Fibroblast of skin of right quadriceps (primary cell): ENCODE measurements around the gene ADAMTS9.

Experiments
- DNase-seq: peaks from one replicate; pipeline ENCODE4 v3.0.0-alpha.2; 2013

Gene ADAMTS9

DNA sequence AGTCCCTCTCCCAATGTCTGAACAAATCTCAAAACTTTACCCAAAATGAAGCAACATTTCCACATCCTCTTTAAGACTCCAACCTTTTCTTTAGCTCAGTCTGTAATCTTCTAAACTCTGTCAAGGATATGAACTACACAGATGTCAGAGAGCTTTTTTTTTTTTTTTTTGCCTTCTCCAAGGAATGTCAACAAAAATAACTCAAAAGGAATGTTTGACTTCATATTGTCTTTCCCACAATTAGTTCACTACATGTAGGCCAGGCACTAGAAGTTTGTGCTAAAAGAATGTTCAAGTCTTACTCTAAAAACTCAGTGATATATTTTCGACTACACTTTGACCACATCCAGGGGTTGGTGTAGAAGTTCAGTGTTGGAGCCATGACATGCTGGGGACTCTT lies 37.1 kb downstream of the ADAMTS9 start:
- DNase-seq: peak; percentile 78

DNA sequence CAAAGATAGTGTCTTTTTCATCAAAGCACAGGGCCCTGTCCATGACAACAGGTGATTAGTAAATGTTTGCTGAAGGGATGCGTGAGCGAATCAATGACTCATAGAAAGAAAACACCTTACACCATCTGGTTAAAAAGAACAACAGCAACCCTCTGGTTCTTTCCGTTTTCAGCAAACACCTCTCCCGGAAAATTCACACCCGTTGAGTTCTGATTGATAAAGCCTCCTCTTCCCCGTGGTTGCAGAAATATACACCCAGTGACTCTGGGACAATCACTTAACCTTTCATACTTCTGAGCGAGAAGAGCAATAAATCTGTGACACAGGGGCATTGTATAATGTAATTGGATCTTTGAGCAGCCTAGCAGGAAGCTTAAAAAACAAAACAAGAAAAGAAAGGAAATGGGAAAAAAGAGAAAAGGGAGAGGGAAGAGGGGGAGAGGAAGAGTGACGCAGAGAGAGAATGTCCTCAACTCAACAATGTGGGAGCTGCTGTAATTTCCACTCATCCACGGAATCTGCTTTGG lies 37.6 kb downstream of the ADAMTS9 start:
- DNase-seq: no peak

DNA sequence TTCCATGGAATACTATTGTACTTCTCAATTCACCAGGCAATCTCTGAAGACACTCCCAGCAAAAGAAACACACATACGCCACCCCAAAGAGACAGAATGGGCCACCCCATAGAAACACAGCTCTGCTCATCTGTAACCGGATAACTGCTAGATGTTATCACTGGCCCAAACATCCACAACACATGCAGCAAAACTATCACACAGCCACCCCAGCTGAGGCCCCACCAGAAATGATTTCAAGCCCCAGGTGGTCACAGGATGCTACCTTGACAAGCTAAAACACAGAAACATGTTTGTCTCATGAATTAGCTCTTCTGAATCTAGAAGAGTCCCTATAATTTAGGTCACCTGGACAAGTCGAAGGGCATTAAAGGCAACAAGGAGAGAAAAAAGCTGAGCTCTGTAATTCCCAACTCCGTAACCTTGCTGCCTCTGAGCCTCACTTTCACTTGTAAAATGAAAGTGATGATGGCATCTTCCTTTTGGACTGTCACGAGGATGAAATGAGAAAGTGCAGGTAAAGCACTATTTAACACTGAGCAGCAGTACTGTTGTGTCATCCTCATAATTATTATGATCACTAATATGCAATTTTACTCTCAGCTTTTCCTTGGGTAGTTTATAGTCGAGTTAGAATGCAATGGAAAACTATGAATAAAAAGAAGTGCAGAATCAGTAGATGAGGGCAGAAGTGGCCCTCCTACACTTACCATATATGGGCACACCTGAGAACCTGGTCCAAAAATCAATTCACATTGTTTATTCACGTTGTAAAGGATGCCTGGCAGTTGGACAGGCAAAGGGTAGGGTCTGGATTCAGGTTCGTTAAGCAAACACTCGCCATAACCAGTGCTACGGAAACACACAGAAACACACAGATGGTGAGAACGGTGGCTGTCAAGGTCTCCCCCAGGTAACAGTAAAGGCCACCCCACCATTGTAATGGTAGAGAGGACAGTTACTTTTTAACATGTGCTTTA lies 38.6 kb downstream of the ADAMTS9 start:
- DNase-seq: no peak

DNA sequence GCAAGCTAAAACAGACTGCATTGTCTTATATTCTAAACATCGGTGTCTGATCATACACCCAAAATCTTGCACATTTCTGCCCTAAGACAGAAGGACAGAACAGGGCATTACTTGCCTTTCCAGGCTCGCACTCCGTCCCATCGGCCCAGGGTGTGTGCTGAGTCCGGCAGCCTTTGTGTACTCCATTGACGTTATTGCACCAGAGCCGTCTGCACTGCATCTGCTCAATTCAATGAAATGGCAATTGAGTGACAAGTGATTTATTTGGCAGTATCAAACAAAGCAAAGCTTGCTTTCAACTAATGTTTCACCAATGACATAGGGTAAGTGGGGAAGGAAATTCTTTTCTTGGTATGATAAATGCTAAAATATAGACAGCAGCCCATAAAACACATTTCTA lies 40.0 kb downstream of the ADAMTS9 start:
- no peak for DNase-seq

DNA sequence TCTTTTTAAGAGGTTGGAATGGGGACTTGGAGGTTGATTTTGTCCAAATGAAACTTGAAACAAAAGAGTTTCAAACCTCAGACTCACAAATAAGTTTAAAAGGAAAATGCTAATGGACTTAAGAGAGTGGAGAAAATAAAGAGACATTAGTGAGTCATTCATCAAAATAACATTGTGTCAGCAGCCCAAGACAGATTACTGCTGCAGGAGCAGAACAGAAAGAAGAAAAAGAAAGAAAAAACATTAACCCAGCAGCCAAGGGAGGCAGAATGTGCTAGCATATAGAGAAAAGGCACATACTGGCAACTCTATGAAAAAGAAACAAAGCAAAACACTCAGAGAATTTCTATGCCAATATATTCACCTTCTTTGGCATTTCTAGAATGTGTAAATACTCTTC lies 42.6 kb downstream of the ADAMTS9 start:
- DNase-seq: peak; percentile 10

DNA sequence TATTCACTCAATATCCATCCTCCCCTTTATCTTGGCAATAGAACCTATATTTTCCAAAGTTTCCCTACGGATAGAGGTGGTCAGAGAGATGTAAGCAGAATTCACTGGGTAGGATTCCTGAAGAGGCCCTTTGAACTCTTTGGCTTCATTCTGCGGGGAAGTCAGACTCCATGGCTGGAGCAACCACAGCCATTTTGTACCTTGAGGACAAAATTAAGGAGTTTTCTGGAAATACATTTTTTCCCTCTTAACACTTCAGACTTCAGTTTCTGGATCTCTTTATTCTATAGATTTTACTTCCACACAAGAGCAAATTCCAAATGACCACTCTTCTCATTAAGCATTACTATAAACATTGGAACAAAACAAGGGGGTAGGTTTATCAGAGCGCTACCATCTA lies 43.3 kb downstream of the ADAMTS9 start:
- DNase-seq: no peak

DNA sequence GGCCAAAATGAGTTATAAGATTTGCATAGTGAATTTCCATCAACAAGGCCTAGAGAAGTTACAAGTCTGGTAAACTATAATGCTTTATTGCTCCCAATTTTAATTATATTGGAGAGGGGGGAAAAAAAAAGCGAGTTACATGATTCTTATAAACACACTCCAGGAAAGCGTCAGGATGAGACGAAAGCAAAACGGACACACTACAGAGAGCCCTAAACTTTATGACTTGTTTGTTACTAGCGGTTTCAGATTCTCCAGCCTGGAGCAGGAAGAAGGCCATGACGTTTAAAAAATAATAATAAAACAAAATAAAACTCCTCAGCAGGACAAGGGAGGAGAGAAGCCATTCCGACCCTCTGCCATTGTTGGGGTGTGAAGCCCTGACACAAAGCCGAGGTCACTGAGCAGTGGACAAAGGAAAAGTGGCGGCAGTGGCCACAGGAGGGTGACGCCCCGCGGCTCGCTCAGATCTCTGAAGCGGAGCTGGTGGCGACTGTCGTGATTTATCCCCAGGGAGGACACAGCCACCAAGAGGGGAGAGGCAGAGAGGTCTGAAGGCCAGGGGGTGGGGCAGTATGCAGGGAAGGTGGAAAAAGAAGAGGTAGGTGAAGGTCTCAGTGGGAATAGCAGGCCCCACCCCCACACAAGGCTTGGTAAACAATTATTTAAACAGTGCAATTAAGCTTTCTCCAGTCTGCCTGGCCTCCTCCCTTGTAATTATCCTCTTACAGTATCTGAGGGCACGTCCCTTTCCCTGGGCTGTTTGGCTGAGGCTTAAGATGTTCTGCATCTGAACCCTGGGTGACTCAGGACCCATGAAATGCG lies 45.3 kb downstream of the ADAMTS9 start:
- no peak for DNase-seq

DNA sequence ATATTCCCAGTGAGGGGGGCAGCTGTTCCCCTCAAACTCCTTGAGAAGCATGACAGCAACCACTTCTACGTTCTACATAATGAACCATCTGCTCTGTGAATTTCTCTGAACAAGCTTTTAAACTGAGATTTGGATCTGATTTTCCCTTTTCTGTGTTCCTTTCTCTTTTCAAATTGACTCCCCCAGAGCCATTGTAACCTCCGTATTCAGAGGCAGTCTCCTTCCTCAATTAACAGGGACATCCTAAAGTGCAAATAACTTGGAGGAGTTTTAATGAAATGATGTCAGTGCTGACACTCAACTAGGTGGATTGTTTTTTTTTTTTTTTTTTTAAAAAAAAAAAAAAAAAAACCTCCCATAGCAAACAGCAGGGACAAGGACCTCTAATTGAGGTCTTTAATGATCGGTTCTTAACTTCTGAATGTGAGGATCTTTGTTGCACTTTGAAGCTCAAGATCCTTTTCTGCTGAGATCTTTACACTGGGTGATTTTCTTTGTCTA lies 48.8 kb downstream of the ADAMTS9 start:
- DNase-seq: no peak

DNA sequence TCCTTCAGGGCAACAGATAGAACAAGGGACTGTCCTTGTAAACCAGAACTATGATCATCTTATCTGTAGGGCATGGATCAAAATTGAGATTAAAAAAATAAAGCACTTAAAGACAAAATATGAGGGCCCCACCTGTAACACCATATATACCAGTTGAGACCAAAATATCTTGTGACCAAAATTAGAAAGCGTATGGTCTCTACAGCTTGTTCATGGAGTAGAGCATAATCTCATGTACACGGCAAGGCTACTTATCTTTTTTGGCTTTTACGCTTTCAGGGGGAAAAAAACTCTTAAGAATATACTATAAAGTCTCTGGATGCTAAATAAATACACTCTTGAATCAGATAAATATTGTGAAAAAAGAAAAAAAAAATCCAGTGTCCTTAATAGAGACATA lies 49.3 kb downstream of the ADAMTS9 start:
- no peak for DNase-seq

DNA sequence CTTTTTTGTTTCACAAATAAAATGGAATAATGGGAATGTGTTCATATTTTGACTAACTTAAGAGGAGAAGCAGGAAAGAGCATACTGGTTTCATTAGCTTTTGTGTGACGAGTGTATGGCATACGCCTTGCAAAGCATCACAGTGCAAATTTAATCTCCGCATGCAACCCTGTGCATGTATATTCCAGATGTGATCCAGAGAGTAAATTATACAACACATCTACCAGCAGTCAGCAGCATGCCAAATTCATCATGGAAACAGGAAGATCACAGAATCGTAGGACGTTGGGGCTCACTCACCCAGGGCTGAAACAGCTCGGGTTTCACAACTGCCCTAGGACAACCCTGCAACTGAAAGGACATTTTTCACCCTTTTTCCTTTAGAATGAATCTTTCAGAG lies 53.4 kb downstream of the ADAMTS9 start:
- no peak for DNase-seq

DNA sequence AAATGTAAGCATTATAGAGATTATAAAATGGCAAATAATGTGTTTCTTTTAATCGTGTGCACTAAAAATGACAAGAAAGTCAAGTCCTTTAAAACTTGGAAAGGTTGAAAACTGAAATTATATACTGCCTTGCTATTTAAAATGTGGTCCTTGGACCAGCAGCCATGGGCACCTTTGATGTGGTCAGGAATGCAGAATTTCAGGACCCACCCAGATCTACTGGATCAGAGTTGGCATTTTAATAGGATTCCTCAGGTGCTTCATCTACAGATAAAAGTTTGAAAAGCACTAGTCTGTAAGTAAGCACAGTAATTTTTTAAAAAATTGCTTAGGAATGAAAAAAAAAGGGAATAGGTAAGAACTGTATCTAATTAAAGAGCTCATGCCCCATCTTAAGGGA lies 55.8 kb downstream of the ADAMTS9 start:
- no peak for DNase-seq

DNA sequence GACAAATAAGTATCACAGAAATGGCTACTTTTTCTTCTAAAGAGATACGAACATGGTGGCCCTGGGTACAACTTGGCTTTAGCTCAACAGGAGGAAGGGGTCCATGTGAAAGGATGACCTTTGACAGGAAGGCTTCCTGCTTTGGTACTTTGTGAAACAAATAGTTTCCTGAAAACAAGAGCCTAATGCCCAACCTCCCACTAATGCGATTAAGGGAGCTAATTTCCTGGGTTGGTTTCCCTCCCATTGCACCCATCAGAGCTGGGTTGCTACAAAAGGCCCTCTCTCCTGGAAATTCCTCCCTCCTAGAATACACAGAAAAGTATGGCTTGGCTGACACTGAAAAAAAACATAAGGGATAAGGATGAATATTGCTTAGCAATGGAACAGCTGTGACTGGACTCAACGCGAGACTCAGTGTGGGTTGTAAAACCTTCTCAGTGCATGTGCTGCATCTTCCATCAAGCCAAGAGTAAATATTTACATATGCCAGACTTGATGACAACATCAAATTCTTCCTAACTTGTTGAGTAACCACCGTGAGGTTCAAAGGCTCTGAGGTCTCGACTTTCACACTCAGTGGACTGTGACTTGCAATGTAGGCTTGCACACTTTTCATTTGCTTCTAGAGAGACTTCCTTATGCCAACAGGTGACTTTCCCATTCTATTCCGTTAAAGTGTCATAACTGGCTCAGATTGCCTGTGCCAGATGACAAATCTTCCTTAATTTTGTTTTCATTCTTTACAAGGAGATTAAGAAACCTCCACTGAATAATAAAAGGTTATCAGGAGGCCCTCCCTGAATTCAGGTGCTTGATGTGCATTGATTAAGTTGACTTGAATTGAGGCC lies 60.1 kb downstream of the ADAMTS9 start:
- no peak for DNase-seq

DNA sequence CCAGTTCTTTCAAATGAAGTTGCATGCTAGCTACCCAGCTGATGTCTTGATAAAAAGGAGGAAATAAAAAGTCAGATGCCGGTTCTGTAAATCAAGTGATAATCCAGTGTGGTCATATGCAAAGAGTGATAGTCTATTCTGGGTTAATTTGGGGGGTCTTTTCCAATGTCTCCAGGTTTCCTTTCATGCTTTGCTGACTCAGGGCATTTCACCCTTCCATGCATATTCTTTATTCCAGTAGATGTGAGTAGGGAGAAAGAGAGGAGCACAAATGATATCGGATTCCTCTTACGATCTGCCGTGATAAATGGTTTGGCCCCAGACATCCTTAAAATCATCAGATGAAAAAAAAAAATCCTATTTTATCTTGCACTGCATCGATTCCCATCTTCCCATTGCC lies 60.8 kb downstream of the ADAMTS9 start:
- no peak for DNase-seq

DNA sequence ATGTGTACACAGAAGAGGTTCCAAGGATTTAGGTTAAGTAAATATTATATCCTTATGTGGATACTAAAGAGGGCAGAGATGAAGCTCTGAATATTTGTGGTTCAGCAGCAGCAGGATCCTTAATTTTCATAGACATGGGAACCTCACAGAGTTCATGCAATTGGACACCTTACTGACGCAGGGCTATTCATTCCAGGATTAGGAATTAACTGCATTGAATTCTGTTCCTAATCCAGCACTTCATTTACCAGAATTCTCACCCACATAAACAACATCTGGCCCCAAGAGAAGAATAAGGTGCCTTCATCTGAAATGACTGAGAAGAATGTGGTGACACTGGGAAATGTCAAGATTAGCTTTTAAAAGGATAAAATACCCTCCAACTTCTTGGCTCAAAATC lies 62.4 kb downstream of the ADAMTS9 start:
- DNase-seq: peak; percentile 4

DNA sequence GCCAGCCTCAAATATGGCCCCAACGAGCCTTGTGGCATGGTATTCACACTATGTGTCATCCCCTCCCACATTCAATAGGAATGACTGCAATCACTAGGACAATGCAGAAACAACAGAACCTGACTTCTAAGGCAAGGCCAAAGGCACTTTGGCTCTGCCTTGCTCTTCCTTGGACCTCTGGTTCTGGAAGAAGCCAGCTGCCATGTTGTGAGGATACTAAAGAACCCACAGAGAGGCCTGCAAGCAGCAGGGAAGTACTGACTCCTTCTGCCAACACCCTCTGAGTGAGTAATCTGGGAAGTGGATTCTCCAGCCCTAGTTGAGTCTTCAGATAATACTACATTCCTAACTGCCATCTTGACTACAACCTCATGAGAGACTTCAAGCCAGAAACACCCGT lies 64.7 kb downstream of the ADAMTS9 start:
- no peak for DNase-seq

DNA sequence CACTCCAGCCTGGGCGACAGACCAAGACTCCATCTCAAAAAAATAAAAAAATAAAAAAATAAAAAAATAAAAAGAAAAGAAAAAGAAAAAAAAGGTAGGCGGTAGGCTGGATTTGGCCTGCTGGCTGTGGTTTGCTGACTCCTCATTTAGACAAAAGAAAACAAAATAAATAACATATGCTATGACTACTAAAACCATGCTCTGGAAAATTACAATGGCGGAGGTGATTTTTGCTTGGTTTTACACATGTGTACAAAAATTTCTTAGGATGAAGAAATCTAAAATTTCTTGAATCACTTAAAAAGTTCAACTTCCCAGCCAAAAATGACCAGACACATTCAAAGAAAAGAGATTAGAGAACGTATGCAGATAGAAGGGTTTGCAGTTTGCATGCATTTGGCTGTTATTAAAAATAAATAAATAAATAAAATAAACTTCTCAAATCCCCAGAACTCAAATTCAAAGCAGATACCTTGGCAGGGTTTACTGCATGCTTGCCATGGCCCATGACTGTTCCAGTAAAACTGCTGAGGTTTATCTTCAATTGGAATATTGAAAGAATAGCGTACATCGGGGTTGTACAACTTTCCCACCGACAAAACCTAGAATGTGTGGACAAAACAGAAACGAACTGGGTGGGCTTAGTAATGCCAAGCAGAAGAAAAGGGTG lies 65.9 kb downstream of the ADAMTS9 start:
- no peak for DNase-seq

DNA sequence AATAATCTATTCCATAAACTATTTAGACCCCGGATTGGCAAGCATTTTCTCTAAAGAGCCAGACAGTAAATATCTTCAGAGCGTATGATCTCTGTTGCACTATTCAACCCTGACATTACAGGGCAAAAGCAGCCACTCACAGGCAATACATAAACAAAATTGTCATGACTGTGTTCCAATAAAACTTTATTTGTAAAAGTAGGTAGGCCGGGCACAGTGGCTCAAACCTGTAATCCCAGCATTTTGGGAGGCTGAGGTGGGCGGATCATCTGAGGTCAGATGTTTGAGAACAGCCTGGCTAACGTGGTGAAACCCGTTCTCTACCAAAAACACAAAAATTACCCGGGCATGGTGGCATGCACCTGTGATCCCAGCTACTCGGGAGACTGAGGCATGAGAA lies 66.5 kb downstream of the ADAMTS9 start:
- no peak for DNase-seq

DNA sequence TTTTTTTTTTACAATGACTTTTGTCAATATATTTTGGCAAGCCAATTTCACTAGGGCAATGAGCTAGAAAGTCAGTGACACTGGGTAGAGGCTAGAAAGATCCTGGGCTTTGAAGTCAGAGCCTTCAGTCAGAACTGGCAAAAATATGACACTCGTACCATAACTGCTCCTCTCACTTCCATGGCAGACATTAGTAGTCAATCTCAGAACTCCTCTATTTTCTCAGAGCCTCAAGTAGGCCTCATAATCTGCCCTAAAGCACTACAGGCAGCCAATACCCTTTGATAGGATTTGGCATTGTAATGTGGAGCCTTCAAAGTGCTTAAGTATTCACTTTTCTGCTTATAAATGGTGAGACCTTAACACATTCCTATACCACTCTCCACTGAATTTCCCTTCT lies 67.8 kb downstream of the ADAMTS9 start:
- DNase-seq: no peak

DNA sequence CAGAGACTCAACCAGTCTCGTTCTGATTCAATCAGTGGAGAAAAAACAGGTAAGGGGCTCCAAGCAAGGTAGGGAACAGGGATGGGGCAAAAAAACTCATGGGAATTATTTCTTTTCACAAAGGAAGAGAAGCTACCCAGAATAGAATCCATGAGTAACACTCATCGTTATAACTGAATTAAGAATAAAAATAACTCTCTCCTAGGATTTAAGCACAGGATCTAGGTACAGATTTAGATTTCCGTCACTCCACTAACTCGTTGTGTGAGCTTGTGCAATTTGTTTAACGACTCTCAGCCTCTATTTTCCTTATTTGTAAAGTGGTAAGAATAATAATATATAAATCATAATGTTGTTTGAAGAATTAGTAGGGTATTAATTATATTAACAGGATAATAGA lies 68.6 kb downstream of the ADAMTS9 start:
- no peak for DNase-seq

DNA sequence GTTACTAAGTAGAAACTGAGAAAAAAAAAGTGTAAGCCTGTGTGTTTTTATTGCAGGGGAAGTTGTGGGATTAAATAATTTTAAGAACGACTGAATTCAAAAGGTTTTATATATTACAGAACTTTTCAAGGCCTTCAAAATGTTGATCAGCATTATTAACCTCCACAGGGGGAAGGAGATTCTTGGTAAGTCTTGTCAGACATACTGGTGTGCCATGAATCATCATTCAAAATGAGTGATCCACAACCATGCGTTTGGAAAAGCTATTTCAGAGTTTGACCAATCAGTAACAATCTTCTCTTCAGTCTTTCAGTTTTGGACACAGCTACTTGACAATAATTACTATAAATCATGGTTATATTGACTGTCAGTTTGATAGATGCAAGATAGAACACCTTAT lies 70.2 kb downstream of the ADAMTS9 start:
- no peak for DNase-seq

DNA sequence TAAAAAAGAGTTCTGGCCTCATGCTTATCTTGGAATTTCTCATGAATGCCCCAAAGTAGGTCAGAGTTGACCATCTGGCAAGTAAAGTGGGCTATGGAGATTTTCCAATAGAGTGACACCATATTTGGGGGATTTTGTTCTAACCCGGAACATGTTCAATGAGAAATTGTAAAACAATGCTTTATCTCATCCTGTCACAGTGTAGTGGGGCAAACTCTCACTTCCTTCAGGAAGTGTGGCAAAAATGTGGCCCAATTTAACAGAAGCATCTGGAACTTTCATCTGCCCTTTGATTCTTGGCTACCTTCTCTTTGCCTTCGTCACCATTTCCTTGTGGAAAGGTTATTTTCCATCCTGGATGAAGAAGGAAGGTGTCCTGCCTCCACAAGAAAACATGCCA lies 70.8 kb downstream of the ADAMTS9 start:
- DNase-seq: no peak

DNA sequence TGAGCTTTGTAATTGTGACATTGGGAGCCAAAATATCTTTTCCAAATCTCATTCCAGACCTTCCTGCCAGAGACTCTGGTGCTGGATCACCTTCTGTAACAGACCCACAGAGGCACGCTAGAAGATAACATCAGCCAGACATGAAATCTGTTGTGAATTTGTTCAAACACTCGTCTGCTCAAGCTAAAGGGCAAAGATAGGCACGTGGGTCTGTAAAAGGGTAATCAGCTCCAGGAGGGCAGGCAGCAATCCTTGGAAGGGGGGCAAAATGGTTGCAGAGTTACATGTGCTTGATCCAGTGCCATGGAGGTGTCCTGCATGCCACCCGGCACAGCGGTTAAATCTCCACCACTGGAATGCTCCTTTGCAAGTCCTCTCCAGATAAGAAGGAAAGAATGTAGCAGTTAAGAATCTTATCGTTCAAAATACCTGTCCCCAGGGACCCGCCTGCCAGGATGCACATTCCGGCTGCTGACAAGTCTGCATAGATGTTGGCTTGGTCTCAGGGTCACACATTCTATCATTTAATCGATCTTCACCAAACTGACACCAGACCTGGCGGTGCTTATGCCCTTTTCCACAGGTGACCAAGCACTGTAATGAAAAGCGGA lies 74.8 kb downstream of the ADAMTS9 start:
- peak; percentile 2 for DNase-seq
